NCI-H187 (cell line): ENCODE results near the gene DNAJB1.

Experiments
- DNase-seq, 2 experiments: peaks; one replicate each; lab custom pipeline; 2025; lab: John Stamatoyannopoulos, UW

The DNAJB1 gene

GRCh38 chr19:14496029-14496833 is 22.0 kb downstream of the DNAJB1 start, which contains the start of gene GIPC1:
TSS of gene GIPC1 (minus strand) at chr19:14496127. CDS start at chr19:14482976, 13,151 bp downstream.
- peak; percentile 73 to 94 for DNase-seq

GRCh38 chr19:14495672-14496028 is 22.5 kb downstream of the DNAJB1 start:
- no peak for DNase-seq

DNA sequence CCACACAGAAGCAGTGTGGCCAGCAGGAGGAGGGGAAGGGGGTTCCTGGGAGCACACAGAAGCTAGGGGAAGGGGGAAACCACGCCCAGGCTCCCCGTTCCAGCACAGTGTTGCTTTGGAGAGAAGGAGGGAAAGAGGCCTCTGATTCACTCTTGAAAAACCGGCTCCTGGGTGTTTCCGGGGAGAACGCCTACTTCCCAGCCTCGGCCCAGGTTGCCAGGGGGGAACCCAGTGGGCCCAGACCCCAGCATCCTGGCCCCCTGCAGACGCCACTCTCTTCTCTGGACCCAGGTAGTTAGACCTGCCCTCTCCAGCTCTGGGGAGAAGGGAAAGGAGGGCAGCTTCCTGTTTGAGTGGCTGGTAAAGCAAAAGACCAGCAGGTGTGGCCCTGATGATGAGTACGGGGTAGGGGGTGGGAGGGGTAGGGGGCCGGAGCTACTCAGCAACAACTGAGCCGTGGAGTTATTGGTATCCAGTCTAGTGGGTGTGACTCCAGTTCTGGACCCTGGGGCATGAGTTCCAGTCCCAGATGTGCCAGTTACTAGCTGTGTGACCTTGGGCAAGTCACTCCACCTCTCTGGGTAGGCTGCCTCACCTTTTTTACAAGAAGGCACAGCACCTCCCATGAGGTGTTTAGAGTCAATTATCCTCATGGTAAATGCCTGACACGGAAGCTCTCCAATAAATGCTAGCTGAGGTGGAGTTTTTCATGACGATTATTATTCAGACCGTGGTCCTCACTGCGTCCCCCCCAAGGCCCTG is 23.1 kb downstream of the DNAJB1 start:
- DNase-seq, result no peak

DNA sequence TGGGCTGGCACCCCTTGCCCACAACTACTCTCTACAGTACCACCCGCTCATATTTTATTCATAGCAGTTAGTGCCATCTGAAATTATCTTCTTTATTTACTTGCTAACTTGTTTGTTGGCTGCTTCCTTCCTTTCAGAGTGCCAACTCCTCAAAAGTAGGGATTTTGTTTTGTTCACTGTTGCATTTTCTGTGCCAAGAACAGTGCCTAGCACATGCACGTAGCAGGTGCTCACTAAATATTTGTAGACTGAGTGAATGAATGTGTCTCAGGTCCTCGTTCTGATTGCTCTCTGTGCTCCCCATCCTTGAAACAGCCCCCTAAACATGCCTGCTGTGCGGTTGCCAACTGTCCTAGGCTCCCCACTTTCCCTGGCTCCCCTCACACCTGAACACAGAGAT is 23.8 kb downstream of the DNAJB1 start:
- DNase-seq, result no peak

DNA sequence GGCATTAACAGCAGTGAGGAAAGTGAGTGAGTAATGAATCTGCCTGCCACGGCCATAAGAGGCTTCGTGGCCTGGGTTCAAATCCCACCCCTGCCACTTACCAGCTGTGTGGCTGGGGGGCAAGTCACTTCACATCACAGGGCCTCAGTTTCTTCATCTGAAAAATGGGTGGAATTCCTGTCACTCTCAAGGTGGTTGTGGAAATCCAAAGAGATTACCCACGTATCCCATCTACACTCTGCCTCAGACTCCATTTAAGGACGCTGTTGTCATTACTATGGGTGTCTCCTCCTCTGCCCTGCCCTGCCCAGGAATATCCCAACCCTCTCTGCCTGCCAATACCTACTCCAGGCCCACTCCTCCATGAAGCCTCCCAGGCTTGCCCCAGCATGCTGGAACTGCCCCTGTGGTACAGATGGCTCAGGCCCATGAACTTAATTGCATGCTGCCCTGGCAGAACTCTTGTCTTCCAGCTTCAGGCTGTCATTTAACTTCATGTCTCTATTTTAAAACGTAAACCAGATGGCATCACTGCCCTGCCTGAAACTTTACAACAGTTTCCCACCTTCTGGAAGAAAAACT is 25.4 kb downstream of the DNAJB1 start:
- DNase-seq, result no peak

GRCh38 chr19:14487370-14488125 is 30.6 kb downstream of the DNAJB1 start:
- no peak for DNase-seq

- no peak for DNase-seq
Observed at GRCh38 chr19:14482172-14482941, 35.8 kb downstream of the DNAJB1 start.

GRCh38 chr19:14480700-14481079 is 37.5 kb downstream of the DNAJB1 start:
- no peak for DNase-seq

GRCh38 chr19:14479975-14480699 is 38.1 kb downstream of the DNAJB1 start:
- DNase-seq, result no peak

DNA sequence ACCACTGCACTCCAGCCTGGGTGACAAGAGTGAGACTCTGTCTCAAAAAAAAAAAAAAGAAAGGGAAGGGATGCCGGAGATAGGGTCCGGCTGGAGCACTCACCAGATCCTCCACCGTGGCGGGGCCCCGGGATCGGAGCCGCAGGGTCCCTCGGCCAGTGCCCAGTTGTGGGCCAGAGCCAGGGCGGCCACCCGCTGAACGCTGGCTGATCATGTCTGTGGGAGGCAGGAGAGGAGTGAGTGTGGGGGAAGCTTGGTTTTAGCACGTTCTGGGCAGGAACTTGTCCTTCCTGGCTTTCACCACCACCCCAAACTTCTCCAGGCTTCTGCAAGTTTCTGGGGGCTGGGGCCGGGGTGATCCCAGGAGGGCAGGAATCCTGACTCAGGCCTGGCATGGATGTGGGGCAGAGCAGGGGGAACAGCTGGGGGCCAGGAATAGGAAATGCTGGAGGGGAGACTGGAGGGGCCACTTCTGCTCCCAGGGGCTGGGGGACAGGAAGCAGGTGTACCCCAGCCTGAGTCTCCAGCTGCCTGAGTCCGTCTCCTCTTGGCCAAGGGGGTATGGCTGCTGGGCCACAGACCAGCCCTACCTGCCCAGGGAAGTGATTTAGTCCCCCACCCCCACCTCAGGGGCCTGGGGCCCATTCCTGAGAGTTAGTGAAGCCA is 38.8 kb downstream of the DNAJB1 start:
- no peak for DNase-seq

DNA sequence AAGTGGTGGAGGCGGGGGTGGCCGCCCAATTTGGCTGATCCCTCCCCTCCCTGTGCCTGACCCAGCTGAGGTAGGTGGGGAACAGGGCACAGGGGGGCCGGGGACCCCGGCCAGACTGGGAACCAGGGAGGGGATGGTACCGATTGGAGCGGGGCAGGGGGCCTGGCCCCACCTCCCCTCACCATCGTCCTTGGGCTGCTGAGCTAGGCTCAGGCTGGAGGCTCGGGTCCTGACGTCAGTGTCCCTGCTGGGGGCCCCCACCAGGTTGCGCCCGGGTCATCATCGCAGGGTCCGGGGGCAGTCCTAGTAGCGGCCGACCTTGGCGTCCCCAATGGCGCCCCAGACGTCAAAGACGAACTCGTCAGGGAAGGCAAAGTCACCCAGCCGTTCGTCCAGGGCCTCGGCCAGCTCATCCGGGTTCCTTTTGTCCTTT is 40.1 kb downstream of the DNAJB1 start:
- DNase-seq, result no peak

GRCh38 chr19:14477418-14478112 is 40.6 kb downstream of the DNAJB1 start:
- no peak for DNase-seq

DNA sequence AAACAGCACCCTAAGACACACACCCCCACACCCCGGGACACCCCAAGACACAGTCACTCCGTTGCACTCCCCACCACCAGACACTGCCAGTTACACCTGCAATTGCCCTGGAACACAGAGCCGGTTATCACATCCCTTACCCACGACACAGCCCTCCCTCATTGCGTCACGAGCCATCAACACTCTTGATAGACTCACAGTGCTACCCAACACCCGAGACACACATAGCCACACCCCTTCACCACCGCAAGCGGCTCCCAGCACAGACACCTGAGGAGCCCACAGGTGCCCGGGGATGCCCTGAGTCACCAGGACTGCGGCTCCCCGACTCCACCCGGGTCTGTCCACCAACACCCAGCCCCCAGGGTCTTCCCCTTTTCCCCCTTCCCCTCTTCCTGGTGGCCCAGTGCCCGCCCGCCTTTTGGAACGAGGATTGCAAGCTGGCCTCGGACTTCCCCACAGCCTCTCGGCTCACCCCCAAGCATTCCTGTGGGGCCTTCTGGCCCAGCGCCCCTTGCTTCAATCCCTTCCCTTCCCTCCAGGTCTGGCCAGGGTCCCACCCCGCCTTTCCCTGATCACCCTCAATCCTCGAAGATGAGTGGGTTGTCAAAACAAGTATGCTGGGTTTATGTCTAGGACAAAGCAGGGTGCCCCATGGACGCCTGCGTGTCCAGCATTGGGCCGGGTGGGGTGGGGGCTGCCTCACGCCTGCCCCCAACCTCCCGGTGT is 41.4 kb downstream of the DNAJB1 start:
- no peak for DNase-seq

- DNase-seq, result no peak
Observed at GRCh38 chr19:14476327-14476672, 41.9 kb downstream of the DNAJB1 start.

- DNase-seq, result no peak
Observed at GRCh38 chr19:14475251-14476073, 42.7 kb downstream of the DNAJB1 start, which contains the start of gene PTGER1. TSS of gene PTGER1 (minus strand) at chr19:14475354. CDS start at chr19:14474320, 1,034 bp downstream.

- no peak for DNase-seq
Observed at GRCh38 chr19:14474827-14475226, 43.4 kb downstream of the DNAJB1 start.

- DNase-seq, result no peak
Observed at GRCh38 chr19:14473978-14474578, 44.1 kb downstream of the DNAJB1 start.
